C4-2B (cell line): Measurements from ENCODE around the gene QKI.

Experiments used
- H3K27ac ChIP-seq: fragments of 450-650 bp; 2 replicates; pipeline ENCODE4 v1.5.1; 2017
- ZFX ChIP-seq: fragments of 450-650 bp; IDR thresholded peaks from 2 replicates; pipeline ENCODE4 v1.6.1; 2017
- TF ChIP-seq, protein P1 (sequence below): fragments of 450-650 bp; conservative IDR thresholded peaks from 2 replicates; pipeline ENCODE4 v1.5.1; 2017; ENCODE audit warnings: mild to moderate bottlenecking

Gene QKI

DNA sequence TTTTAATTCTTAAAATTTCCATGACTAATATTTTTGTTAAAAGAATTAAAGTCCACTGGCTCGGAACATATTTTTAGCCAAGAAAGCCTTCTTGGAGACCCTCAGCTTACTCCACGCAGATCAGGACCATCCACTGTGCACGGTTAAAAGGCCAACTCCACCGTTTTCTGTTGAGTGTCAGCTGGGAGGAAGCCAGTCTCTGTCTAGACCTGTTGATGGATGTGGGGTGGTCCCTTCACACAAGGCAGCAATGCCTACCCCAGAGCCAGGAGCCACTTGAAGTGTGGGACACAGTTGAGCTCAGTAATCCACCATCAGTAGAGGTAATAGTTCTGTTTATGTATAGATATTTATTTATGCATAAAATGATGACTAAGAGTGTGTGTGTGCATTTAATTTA, 19.9 kb upstream of the QKI start:
- TF ChIP-seq, protein P1, sequence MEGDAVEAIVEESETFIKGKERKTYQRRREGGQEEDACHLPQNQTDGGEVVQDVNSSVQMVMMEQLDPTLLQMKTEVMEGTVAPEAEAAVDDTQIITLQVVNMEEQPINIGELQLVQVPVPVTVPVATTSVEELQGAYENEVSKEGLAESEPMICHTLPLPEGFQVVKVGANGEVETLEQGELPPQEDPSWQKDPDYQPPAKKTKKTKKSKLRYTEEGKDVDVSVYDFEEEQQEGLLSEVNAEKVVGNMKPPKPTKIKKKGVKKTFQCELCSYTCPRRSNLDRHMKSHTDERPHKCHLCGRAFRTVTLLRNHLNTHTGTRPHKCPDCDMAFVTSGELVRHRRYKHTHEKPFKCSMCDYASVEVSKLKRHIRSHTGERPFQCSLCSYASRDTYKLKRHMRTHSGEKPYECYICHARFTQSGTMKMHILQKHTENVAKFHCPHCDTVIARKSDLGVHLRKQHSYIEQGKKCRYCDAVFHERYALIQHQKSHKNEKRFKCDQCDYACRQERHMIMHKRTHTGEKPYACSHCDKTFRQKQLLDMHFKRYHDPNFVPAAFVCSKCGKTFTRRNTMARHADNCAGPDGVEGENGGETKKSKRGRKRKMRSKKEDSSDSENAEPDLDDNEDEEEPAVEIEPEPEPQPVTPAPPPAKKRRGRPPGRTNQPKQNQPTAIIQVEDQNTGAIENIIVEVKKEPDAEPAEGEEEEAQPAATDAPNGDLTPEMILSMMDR, result no peak
- no peak for TF ChIP-seq ZFX
- no peak overlapping the region for H3K27ac ChIP-seq

- TF ChIP-seq, protein P1, result no peak
- no peak for TF ChIP-seq ZFX
- H3K27ac ChIP-seq, result no peak overlapping the region
Observed at GRCh38 chr6:163395122-163395830, 19.2 kb upstream of the QKI start.

GRCh38 chr6:163395831-163396185, 18.7 kb upstream of the QKI start:
- H3K27ac ChIP-seq, result no peak overlapping the region
- TF ChIP-seq, protein P1, result no peak
- no peak for TF ChIP-seq ZFX

- TF ChIP-seq, protein P1, result no peak
- no peak for TF ChIP-seq ZFX
- no peak overlapping the region for H3K27ac ChIP-seq
Observed at GRCh38 chr6:163397326-163397725, 17.2 kb upstream of the QKI start.

DNA sequence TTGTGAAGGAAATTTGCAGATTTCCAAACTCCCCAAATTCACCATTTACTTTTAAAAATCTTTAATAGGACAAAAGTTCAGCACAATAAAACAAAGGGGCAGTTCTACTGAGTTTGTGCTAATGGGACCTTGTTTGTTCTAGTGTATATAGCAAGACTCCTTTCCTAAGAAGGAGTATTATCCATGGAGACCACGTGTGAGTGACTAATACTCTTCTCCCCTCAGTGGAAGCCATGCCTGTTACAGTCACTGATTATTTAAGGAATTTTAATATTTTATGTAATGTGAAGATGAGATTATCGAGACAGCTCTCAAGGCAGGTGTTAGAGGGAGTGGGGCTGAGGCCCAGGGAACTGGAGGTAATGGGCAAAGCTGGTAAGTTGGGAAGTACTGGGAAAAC, 16.4 kb upstream of the QKI start:
- TF ChIP-seq, protein P1, result no peak
- no peak for TF ChIP-seq ZFX
- no peak overlapping the region for H3K27ac ChIP-seq

DNA sequence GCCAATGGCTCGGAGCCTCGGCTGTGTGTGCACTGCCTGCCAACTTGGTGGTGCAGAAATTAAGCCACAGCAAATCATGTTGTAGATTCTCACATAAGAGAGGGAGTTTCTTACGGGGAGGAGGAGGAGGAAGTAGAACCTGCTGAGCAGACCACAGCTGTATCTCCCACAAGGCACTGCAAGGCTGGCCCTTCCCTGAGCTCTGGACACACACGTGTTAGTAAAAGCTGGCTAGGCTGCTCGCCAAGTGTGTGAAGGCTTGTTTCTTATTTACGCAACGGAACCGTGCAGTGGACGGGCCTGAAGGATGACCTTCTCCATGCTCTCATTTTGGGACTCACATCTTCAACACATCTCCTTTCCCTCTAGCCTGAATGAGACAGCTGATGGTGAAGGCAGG, 15.7 kb upstream of the QKI start:
- H3K27ac ChIP-seq, result no peak overlapping the region
- no peak for TF ChIP-seq ZFX
- TF ChIP-seq, protein P1, result no peak

- H3K27ac ChIP-seq, result no peak overlapping the region
- TF ChIP-seq, protein P1, result no peak
Observed at GRCh38 chr6:163400509-163400908, 14.0 kb upstream of the QKI start.
